Glutamatergic neuron (in vitro differentiated cells): ENCODE measurements around the gene GRXCR2. TPM values are rescaled to one million over a fixed set of nuclear protein-coding genes. Genes with fewer than 3 reads are reported as not detected.

Experiments
- DNase-seq: peaks from one replicate; pipeline ENCODE4 v3.0.0; 2022
- H3K27ac Mint-ChIP-seq: one replicate; pipeline ENCODE4 v1.8.0; 2020; ENCODE audit warnings: mild to moderate bottlenecking, mixed read lengths, inconsistent platforms; ENCODE audit not compliant: unreplicated experiment
- H3K27me3 Mint-ChIP-seq: one replicate; pipeline ENCODE4 v1.8.0; 2020; ENCODE audit warnings: mild to moderate bottlenecking, moderate library complexity, mixed read lengths, inconsistent platforms; ENCODE audit not compliant: unreplicated experiment
- H3K36me3 Mint-ChIP-seq: one replicate; pipeline ENCODE4 v1.8.0; 2020; ENCODE audit warnings: mild to moderate bottlenecking, mixed read lengths, inconsistent platforms; ENCODE audit not compliant: unreplicated experiment
- H3K4me1 Mint-ChIP-seq: one replicate; pipeline ENCODE4 v1.8.0; 2020; ENCODE audit warnings: mild to moderate bottlenecking, low read depth, mixed read lengths, inconsistent platforms; ENCODE audit not compliant: unreplicated experiment
- H3K4me3 Mint-ChIP-seq: one replicate; pipeline ENCODE4 v1.8.0; 2020; ENCODE audit warnings: mild to moderate bottlenecking, mixed read lengths, inconsistent platforms; ENCODE audit not compliant: unreplicated experiment
- H3K9me3 Mint-ChIP-seq: one replicate; pipeline ENCODE4 v1.8.0; 2020; ENCODE audit warnings: mild to moderate bottlenecking, moderate library complexity, mixed read lengths, inconsistent platforms; ENCODE audit not compliant: unreplicated experiment
- CTCF ChIP-seq: fragments of 200-600 bp; sonication (generic); IDR thresholded peaks from one replicate; pipeline ENCODE4 v1.5.0; 2021; ENCODE audit not compliant: partially characterized antibody, unreplicated experiment
- total RNA-seq: library from RNA; stranded (reverse); fragmentation: NEBNext Ultra II Directional; extraction: Animal tissue kit (Norgen Biotek cat#: 25700); gene quantifications from one replicate; pipeline ENCODE4 v1.2.1, GENCODE V29; 2021; ENCODE audit not compliant: unreplicated experiment

Gene GRXCR2
- total RNA-seq, 1 donor from 2014 or later = not detected

DNA sequence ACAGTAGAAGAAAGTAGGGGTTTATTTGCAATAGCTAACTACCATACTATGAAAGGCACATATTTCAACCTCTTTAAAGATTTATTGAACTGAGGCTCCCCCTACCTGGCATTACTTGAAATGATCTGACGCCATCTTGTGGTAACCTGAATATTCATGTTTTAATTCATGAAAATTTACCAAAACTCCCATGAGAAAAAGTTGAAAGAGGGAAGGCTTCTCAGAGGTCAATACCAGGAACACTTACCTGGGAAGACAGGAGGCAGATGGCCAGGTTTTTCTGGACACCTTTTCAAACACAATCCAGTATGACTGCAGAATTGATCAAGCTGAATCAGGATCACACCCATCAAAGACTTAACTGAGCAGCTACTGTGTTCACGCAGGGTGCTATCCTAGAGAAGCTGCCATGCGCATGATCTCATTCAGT is 47.0 kb downstream of the GRXCR2 start:
- Mint-ChIP-seq H3K4me1 (peaks cover 1% of the 10 kb centered on the region), H3K27me3 (no peaks in the 10 kb centered on the region), H3K4me3 (no peak overlapping the region), H3K36me3 (no peaks in the 10 kb centered on the region), H3K9me3 (no peaks in the 10 kb centered on the region), H3K27ac (no peak overlapping the region)
- TF ChIP-seq CTCF = peak; percentile 71
- DNase-seq = no peak

DNA sequence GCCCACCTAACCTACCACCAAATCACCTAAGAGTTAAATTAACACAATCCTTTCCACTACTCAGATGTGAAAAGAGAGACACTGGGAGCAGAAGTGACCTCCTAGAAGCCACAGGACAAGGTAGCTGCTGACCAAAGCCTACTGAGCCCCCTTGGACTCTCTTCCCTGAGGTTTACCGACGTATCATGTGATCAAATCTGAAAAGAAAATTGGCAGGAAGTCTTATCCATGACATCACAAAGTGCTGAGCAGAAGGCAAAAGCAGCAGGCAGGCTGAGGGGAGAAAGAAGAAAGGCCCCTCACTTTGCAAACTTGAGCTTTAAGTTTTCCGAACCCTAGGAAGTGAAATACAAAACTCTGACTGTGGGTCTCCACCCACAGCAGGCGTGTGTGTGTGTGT is 48.8 kb downstream of the GRXCR2 start:
- H3K4me1 Mint-ChIP-seq = peaks cover 1% of the 10 kb centered on the region
- H3K36me3 Mint-ChIP-seq = no peaks in the 10 kb centered on the region
- H3K27me3 Mint-ChIP-seq = no peaks in the 10 kb centered on the region
- no peak overlapping the region for H3K27ac Mint-ChIP-seq
- no peak overlapping the region for H3K4me3 Mint-ChIP-seq
- TF ChIP-seq CTCF = no peak
- H3K9me3 Mint-ChIP-seq = no peaks in the 10 kb centered on the region
- no peak for DNase-seq

GRCh38 chr5:145818604-145819003 is 54.2 kb downstream of the GRXCR2 start:
- no peak overlapping the region for H3K4me3 Mint-ChIP-seq
- no peaks in the 10 kb centered on the region for H3K9me3 Mint-ChIP-seq
- no peak overlapping the region for H3K27ac Mint-ChIP-seq
- H3K4me1 Mint-ChIP-seq = no peaks in the 10 kb centered on the region
- H3K27me3 Mint-ChIP-seq = no peaks in the 10 kb centered on the region
- DNase-seq = no peak
- no peaks in the 10 kb centered on the region for H3K36me3 Mint-ChIP-seq
- TF ChIP-seq CTCF = no peak

DNA sequence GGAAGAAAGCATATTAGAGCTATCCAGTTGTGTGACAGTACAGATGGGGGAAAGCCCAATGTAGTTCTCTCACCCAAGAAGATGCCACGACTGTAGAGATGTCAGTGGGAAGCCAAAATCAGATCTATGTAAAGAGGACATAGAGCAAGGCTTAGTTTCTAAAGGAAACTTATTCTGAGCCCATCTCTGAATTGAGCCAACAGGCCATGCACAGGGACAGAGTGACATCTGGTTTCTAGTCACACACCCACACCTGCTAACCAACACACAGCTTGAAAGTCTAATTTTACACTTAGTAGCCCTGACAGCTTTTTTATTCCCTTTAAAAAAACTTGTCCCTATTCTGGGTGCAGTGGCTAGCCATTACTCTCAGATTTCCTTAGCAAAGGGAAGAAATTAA is 59.9 kb downstream of the GRXCR2 start:
- no peak overlapping the region for H3K4me3 Mint-ChIP-seq
- no peak for DNase-seq
- no peak for TF ChIP-seq CTCF
- peaks cover 12% of the 10 kb centered on the region for H3K4me1 Mint-ChIP-seq
- H3K36me3 Mint-ChIP-seq = no peaks in the 10 kb centered on the region
- H3K27me3 Mint-ChIP-seq = no peaks in the 10 kb centered on the region
- H3K9me3 Mint-ChIP-seq = no peaks in the 10 kb centered on the region
- no peak overlapping the region for H3K27ac Mint-ChIP-seq

- Mint-ChIP-seq H3K9me3 (no peaks in the 10 kb centered on the region), H3K4me3 (no peak overlapping the region), H3K36me3 (no peaks in the 10 kb centered on the region), H3K27ac (peak overlapping the region; percentile 2), H3K27me3 (no peaks in the 10 kb centered on the region), H3K4me1 (peaks cover 12% of the 10 kb centered on the region)
- no peak for DNase-seq
- TF ChIP-seq CTCF = no peak
These were observed 60.8 kb downstream of the GRXCR2 start for GRCh38 chr5:145811834-145812625.
